VCaP (cell line): Measurements from ENCODE around the gene FGFRL1.

Experiments used
- H3K27ac ChIP-seq: fragments of 450-650 bp; 2 replicates; pipeline ENCODE4 v1.5.1; 2017
- CTCF ChIP-seq: fragments of 450-650 bp; conservative IDR thresholded peaks from 2 replicates; pipeline ENCODE4 v1.5.1; 2017; ENCODE audit warnings: mild to moderate bottlenecking, moderate library complexity

Gene FGFRL1

DNA sequence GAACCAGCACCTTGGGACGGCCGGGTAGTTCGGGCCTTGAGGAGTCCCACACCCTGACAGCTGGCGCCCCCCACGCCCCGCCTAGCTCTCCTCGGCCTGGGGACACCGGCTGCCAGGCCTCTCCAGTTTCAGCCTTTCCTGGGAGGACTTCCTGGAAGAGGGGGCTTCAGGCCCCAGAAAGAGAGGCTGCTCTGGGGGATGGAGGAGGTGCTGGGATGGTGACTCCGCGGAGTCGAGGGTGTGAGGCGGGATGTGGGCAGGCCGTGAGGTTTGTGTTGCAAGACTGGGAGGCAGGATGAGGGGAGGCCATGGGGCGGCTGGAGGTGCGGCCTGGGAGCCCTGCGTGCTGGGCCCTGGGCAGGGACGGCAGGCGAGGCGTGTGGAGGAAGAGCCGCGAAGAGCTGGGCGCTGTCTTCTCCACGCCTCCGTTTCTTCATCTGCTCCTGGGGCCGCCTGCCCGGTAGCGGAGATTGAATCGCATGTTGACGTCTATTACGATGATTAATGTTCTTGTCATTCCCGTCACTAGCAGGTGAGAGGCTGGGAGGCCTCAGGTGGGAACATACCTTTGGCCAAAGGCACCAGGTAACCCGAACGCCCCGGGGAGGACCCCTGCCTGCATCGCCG lies 918 bp upstream of the FGFRL1 start:
- no peak for TF ChIP-seq CTCF
- peak overlapping the region; percentile 82 for H3K27ac ChIP-seq

DNA sequence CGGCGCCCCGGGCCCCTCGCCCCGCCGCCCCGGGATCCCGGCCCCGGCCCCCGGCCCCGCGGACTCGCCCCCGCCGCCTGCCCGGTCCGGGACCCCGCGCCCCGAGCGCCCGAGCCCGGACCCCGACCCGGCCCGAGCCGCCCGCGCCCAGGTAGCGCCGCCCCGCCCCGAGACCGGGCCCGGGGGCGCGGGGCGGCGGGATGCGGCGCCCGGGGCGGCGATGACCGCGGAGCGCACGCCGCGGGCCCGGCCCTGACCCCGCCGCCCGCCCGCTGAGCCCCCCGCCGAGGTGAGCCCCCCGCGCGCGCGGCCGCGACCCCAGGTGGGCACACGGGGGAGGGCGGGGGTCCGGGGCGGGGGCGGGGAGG lies 224 bp downstream of the FGFRL1 start:
- peak overlapping the region; percentile 72 for H3K27ac ChIP-seq
- TF ChIP-seq CTCF, result no peak

GRCh38 chr4:1012034-1012739 lies 761 bp downstream of the FGFRL1 start:
- peak overlapping the region; percentile 72 for H3K27ac ChIP-seq
- TF ChIP-seq CTCF, result no peak

- no peak for TF ChIP-seq CTCF
- peak overlapping the region; percentile 72 for H3K27ac ChIP-seq
Observed at GRCh38 chr4:1013225-1014073, 2.0 kb downstream of the FGFRL1 start.

DNA sequence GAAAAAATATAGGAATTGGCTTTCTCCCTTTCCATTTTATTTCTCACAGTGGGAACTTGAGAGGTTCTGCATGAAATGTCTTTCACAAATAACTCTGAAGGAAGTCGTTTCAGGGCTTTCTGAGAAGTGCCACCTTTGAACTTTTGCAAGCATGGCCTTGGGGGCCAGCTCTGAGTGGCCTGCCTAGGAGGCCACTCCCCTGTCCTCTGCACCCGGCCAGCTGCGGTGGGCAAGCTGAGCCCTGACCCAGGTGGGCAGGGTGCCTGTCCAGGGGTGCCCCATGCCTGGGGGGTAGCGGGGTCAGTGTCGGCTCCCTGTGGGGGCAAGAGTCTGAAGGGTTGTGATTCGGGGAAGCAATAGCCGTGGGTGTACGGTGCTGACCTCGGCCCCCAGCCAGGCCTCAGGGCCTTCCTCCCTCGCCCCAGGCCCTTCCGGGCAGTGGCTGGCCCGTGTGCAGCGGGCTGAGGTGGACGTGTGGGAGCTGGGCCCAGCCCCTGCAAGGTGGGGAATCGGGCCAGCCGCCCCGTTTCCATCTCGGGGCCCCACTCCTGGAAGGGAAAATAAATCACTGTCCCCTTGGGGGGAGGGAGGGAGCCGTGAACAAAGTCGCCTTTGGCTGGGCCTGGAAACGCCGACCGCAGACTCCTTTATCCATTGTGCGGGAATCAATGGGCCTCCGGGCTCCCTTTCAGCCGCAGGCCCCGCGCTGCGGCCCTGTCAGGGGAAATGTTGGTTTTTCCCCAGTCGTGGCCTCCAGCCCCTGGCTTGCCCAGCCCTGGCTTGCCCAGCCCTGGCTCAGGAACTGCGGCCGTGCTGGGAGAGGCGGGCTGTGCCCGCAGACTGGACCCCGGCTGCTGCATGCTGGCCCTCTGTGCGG lies 3.1 kb downstream of the FGFRL1 start:
- no peak for TF ChIP-seq CTCF
- H3K27ac ChIP-seq, result peak overlapping the region; percentile 72

DNA sequence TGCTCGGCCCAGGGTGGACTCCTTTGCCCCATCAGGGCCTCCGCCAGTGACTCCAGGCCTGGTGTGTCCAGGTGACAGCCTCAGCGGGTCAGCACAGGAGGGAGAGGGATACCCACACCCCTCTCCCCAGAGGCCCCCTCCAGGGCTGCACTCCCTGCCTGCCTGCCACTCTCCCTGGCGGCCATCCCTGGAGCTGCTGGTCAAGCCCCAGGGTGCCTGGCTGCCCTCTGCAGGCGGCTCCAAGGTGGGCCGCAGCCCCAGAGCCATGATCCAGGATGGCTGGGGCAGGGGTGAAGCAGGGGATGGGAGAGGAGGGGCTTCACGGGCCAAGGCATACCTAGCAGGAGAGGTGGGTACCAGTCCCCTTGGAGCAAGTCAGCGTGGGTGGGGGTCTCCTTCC lies 3.8 kb downstream of the FGFRL1 start:
- no peak for TF ChIP-seq CTCF
- peak overlapping the region; percentile 72 for H3K27ac ChIP-seq
